Endothelial cell (in vitro differentiated cells): ENCODE measurements around the gene SNAP29. TPM values are rescaled to one million over a fixed set of nuclear protein-coding genes. Genes with fewer than 3 reads are reported as not detected.
A peak's percentile ranks its signal among the peaks of the same experiment; 100 is the strongest.

ENCODE experiments used
- DNase-seq: peaks from one replicate; pipeline ENCODE4 v3.0.0; 2021; ENCODE audit warnings: low spot score
- H3K27ac Mint-ChIP-seq: one replicate; pipeline ENCODE4 v1.8.0; 2021; ENCODE audit warnings: mixed read lengths, inconsistent platforms; ENCODE audit not compliant: unreplicated experiment
- H3K27me3 Mint-ChIP-seq: one replicate; pipeline ENCODE4 v1.8.0; 2021; ENCODE audit warnings: mild to moderate bottlenecking, moderate library complexity, mixed read lengths, inconsistent platforms; ENCODE audit not compliant: unreplicated experiment
- H3K36me3 Mint-ChIP-seq: one replicate; pipeline ENCODE4 v1.8.0; 2021; ENCODE audit warnings: mild to moderate bottlenecking, low read depth, mixed read lengths, inconsistent platforms; ENCODE audit not compliant: unreplicated experiment
- H3K4me1 Mint-ChIP-seq: one replicate; pipeline ENCODE4 v1.8.0; 2021; ENCODE audit warnings: mild to moderate bottlenecking, mixed read lengths, inconsistent platforms; ENCODE audit not compliant: unreplicated experiment
- H3K4me3 Mint-ChIP-seq: one replicate; pipeline ENCODE4 v1.8.0; 2021; ENCODE audit warnings: mild to moderate bottlenecking, mixed read lengths, inconsistent platforms; ENCODE audit not compliant: unreplicated experiment
- H3K9me3 Mint-ChIP-seq: one replicate; pipeline ENCODE4 v1.8.0; 2021; ENCODE audit warnings: mixed read lengths, inconsistent platforms; ENCODE audit not compliant: unreplicated experiment
- CTCF ChIP-seq: fragments of 200-600 bp; sonication (generic); IDR thresholded peaks from one replicate; pipeline ENCODE4 v1.5.0; 2021; ENCODE audit warnings: antibody characterized with exemption; ENCODE audit not compliant: unreplicated experiment
- total RNA-seq: library from RNA; stranded (reverse); fragmentation: NEBNext Ultra II Directional; extraction: Animal tissue kit (Norgen Biotek cat#: 25700); gene quantifications from one replicate; pipeline ENCODE4 v1.2.1, GENCODE V29; 2021; ENCODE audit not compliant: unreplicated experiment

SNAP29 gene
- total RNA-seq, 1 donor from 2014 or later = 22.7 TPM

- Mint-ChIP-seq H3K9me3 (no peaks in the 10 kb centered on the region), H3K27ac (no peak overlapping the region), H3K4me3 (no peak overlapping the region)
Observed at GRCh38 chr22:20863366-20863765, 4.6 kb downstream of the SNAP29 start.

GRCh38 chr22:20864186-20864908 is 5.5 kb downstream of the SNAP29 start:
- Mint-ChIP-seq H3K27ac (no peak overlapping the region), H3K4me3 (no peak overlapping the region), H3K9me3 (no peaks in the 10 kb centered on the region), H3K36me3 (peaks cover 10% of the 10 kb centered on the region), H3K4me1 (peaks cover 25% of the 10 kb centered on the region), H3K27me3 (peaks cover 5% of the 10 kb centered on the region)
- DNase-seq = no peak
- TF ChIP-seq CTCF = no peak

More at GRCh38 chr22:20863366-20863765, 4.6 kb downstream of the SNAP29 start:
- peaks cover 6% of the 10 kb centered on the region for H3K27me3 Mint-ChIP-seq
- DNase-seq = no peak
- peaks cover 10% of the 10 kb centered on the region for H3K36me3 Mint-ChIP-seq
- no peak for TF ChIP-seq CTCF
- peaks cover 27% of the 10 kb centered on the region for H3K4me1 Mint-ChIP-seq

GRCh38 chr22:20865331-20865730 is 6.5 kb downstream of the SNAP29 start:
- H3K4me3 Mint-ChIP-seq = no peak overlapping the region
- H3K4me1 Mint-ChIP-seq = peaks cover 19% of the 10 kb centered on the region
- TF ChIP-seq CTCF = no peak
- peaks cover 2% of the 10 kb centered on the region for H3K27me3 Mint-ChIP-seq
- H3K36me3 Mint-ChIP-seq = peaks cover 10% of the 10 kb centered on the region
- H3K27ac Mint-ChIP-seq = no peak overlapping the region
- DNase-seq = no peak
- no peaks in the 10 kb centered on the region for H3K9me3 Mint-ChIP-seq

- Mint-ChIP-seq H3K4me3 (no peak overlapping the region), H3K27ac (no peak overlapping the region), H3K9me3 (no peaks in the 10 kb centered on the region), H3K36me3 (peaks cover 10% of the 10 kb centered on the region), H3K4me1 (peaks cover 19% of the 10 kb centered on the region), H3K27me3 (peaks cover 2% of the 10 kb centered on the region)
- no peak for TF ChIP-seq CTCF
- DNase-seq = no peak
Observed at GRCh38 chr22:20865875-20866445, 7.2 kb downstream of the SNAP29 start.

- peaks cover 10% of the 10 kb centered on the region for H3K36me3 Mint-ChIP-seq
- DNase-seq = no peak
- no peaks in the 10 kb centered on the region for H3K9me3 Mint-ChIP-seq
- peak overlapping the region; percentile 7 for H3K27ac Mint-ChIP-seq
- no peak overlapping the region for H3K4me3 Mint-ChIP-seq
- TF ChIP-seq CTCF = no peak
- peaks cover 2% of the 10 kb centered on the region for H3K27me3 Mint-ChIP-seq
- H3K4me1 Mint-ChIP-seq = peaks cover 19% of the 10 kb centered on the region
Observed at GRCh38 chr22:20866736-20867135, 7.9 kb downstream of the SNAP29 start.
